Medulla oblongata (tissue), 1 donor: ENCODE measurements around the gene ALKBH7.
A peak's percentile ranks its signal among the peaks of the same experiment; 100 is the strongest.
"Not testable (repeated sequence)": the region's sequence is repeated elsewhere in the genome, so short reads cannot be mapped to it uniquely, and the experiment has no call there.

Experiments
- DNase-seq: peaks from one replicate; pipeline ENCODE4 v3.0.0-alpha.2; 2015; ENCODE audit errors: extremely low spot score

Gene ALKBH7

DNA sequence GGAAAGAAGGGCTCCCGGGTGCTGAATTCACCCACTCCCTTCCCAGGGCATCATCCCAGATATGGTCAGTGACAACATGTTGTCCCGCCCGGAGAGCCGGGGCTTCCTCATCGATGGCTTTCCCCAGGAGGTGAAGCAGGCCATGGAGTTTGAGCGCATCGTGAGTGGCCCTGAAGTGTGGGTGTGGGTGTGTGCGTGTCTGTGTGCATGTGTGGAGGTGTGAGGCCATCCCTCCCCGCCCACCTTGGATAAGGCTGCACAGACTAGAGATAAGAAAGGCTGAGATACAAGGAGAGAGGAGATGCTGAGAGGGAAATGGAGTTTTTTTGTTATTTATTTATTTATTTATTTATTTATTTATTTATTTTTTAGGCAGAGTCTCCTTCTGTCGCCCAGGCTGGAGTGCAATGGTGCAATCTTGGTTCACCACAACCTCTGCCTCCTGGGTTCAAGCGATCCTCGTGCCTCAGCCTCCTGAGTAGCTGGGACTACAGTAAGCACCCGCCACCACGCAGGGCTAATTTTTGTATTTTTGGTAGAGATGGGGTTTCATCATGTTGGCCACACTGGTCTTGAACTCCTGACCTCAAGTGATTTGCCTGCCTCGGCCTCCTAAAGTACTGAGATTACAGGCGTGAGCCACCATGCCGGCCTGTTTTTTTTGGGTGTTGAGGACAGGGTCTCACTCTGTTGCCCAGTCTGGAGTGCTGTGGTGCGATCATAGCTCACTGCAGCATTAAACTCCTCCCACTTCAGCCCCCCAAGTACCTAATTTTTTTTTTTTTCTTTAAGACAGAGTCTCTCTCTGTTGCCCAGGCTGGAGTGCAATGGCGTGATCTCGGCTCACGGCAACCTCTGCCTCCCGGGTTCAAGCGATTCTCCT lies 27.7 kb downstream of the ALKBH7 start:
- not testable (repeated sequence) for DNase-seq

DNA sequence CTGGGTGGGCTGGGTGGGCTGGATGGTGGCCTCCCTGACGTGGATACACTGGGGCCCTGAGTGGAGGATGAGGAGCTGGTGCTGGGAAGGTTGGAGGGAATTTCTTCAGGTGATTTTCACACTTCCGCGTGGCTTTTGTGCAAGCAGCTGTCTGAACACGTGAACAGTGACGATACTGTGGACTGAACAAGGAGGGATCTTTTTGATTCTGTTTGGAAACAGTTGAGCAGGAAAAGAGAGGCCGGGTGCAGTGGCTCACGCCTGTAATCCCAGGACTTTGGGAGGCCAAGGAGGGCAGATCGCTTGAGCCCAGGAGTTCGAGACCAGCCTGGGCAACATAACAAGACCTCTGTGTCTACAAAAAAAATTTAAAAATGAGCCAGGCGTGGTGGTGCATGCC lies 29.5 kb downstream of the ALKBH7 start:
- DNase-seq = no peak

DNA sequence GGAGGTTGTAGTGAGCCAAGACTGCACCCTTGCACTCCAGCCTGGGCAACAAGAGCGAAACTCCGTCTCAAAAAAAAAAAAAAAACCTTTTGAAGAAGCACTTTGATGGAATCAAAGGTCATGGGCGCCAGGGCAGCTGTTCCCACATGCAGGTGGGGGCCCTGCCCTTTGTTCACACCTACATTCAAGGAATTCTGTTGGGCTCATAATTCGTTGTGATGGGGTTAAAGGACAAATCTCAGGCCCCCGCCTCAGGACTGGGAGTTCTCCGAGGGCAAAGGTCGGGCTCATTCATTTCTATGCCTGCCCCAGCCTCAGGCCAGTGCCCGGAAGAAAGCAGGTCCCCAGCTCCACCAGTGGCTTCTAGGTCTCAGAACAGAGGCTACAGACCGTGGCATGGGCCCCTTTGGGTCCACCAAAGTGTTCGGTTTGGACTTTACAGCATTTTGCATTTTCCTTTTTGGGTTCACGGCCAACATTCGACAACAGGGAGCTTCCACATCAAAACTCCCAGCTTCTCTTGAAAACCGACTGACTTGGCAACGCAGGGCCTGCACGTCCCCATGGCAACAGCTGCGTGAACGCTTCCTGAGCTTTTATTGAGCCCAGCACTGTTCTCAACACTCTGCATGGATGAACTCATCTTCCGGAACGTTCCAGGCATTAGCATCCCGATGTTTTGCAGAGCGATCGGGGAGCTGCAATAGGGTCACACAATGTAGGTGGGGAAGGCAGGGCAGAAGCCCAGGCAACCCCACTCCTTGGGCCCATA lies 30.4 kb downstream of the ALKBH7 start:
- peak; percentile 83 for DNase-seq

DNA sequence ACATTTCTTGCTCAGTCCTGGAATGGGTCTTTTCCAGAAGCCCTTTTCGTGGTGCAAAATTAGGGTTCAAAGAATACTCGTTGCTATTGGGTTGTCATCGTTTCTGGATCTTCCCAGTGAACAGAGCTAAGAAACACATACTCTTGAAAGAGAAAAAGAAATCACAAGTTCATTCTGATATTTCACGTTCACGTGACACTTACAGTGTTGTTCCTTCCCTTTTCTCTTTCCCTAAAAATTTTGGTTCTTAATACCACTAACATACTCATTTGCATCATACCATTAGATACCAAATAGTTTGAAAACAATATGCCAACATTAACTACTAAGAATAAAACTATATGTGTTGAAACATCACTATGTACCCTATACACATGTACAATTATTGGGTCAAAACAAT lies 33.8 kb downstream of the ALKBH7 start:
- DNase-seq = no peak

DNA sequence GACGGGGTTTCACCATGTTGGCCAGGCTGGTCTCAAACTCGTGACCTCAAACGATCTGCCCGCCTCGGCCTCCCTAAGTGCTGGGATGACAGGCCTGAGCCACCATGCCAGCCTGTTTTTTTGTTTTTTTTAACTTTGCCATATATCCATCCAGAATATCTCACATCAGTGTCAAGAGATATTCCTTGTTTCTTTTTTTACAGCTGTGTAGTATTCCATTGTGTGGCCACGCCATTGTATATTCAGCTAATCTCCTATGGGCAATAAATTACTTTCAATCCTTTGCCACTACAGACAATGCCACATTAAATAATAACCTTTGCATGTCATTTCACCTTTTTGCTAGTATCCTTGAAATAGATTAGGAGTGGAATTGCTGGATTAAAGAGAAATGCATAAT lies 36.8 kb downstream of the ALKBH7 start:
- DNase-seq = no peak

DNA sequence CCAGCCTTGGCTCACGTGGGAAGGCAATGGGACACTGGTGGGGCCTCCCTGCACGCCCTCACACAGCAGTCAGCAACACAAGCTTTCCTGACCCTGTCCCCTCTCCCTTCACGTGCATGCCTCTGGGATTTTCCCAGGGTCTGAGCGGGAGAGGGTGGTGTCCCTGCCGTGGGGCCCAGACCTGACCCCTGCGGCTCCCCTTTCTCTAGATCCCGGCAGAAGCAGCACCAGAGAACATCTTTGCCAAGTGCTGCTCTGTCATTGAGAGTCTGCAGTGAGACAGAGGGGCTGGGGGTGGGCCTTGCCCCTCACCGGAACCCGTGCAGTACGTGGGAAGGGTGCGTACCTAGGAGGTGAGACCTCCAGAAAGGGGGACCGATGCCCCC lies 39.5 kb downstream of the ALKBH7 start:
- DNase-seq = no peak

DNA sequence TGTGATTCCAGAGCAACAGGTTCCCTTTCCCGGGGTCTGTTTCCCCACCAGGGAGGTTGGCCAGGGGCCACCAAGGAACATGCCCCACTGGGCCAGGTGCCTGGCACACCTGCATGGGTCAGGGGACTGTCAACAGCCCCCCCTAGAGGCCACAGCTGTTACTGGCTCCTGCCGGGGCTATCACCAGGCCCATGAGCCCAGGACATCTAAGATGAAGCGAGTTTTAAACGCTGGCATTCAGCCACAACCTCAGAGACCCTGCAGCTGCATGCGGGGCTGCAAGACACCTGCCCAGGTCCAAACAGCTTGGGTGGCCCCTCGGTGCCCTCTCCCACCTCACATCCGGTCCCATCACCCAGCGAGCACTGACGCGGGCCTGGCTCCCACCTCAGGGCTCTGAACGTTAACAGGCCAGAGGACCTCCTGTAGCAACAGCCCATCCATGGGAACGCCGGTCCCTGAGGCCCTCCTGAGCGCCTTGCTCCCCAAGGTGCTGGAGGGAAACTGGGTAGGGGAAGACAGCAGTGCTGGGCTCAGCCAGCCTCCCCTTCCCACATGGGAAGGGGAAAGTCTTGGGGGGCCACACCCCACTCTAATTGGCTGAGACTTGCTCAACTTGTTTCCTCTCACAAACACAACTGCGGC lies 40.0 kb downstream of the ALKBH7 start:
- no peak for DNase-seq

DNA sequence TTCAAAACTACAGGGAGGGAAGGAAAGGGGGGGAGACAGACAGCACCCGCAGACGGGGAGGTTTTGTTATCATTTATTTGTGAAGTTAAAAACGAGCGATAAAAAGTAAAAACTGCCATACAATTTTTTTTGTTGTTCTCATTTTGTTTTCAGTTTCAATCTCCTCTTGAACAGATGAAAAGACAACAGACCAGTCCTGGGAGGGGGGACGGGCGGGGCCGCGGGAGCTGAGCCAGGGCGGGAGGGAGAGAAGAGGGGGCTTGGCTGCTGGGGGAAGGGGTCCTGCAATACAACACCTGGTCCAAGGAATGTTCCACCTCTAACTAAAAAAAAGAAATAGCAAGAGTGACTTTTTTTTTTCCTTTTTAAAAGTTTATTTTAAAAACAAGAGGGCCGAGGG lies 40.7 kb downstream of the ALKBH7 start:
- no peak for DNase-seq

DNA sequence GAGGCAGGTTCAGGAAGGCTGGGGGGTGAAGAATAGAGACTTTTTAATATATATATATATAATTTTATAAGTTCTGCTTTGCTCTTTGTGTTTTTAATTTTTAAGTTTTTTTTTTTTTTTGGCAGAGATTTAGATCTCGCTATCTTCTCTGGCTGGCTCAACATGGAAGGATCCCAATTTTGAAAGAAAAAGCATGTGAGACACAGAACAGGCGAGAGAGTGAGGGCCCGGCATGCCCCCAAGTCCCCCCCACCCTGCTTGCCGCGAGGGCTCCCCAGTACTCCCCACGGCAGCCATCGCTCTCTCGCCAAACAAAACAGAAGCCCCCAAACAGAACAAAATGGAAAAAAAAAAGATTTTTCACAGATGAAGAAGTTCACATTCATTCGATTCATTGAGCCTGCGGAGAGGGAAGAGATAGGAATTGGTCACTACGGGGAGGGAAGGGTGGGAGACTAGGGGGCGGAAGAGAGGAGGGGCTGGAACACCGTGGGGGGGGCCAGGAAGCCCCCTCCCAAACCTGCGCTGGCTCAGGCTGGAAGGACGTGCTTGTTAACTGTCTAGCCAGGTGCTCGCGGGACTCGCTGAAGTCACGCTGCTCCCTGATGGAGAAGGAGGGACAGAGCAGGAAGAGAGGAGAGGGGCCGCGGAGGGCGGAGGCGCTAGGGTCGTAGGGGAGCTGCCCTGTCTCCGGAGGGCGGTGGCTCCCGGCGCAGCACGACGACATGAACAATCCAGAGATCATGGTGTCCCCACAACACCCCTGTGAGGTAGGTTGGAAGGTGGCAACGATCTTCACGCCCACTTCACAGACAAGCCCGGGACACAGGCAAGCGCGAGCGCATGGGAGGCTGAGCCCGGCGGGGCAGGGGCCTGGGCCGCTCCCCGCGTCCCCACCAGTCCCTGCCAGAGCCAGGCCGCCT lies 41.4 kb downstream of the ALKBH7 start:
- no peak for DNase-seq

DNA sequence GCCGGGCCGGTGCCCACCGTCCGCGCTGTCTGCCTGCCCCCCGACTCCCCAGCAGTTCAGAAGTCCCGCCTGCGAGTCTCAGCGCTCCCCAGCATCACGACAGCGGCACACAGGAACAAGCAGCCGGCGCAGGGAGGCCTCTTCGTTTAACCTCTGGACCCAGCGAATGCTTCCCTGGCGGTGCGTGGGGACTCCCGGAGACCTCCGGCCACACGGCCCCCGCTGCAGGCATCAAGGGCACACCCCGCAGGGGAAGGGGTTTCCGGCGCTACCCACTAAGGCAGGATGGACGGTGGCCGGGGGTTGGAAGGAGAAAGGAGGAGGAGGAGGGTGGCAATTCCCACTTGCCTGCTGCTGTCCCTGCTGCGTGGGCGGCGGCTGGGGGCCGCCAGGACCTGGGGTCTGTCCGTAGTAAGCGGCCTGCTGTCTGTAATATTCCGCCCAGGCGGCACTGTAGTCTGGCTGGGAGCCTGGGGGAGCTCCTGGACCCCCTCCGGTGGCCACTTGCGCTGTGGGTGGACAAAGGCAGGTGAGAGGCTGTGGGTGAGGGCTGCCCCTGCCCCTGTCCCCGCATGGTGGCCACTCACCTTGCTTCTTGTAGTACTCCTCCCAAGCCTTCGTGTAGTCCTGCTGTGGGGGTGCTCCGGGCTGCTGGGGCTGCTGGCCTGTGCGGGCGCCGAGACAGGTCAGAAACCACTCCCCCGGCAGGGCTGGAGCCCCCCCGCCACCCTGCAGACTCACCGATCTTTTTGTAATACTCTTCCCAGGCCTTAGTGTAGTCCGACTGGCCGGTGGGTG lies 42.4 kb downstream of the ALKBH7 start:
- no peak for DNase-seq

DNA sequence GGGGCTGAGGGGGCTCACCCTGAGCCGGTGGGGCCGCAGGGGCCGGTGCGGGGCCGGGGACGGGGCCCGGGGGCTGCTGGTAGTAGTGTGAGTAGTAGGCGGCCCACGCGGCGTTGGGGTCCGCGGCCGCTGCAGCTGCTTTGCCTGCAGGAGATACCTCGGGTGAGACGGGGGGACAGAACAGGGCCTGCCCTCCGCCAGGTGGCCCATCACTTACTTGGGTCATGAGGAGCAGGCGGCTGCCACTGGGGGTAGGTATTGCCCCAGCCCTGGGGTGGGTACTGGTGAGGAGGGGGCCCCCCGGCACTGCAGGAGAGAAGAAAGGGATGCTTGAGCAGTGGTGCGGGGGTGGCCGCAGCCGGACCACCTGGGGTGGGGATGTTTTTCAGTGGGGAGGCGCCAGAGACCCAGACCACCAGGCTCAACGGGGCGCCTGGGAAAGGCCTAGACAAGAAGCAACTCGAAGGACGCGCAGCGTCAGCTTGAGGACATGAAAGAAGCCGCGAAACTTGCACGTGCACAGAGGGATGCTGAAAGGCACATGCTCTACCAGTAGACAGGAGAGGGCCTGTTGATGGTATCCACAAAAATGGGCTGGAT lies 43.1 kb downstream of the ALKBH7 start:
- no peak for DNase-seq

DNA sequence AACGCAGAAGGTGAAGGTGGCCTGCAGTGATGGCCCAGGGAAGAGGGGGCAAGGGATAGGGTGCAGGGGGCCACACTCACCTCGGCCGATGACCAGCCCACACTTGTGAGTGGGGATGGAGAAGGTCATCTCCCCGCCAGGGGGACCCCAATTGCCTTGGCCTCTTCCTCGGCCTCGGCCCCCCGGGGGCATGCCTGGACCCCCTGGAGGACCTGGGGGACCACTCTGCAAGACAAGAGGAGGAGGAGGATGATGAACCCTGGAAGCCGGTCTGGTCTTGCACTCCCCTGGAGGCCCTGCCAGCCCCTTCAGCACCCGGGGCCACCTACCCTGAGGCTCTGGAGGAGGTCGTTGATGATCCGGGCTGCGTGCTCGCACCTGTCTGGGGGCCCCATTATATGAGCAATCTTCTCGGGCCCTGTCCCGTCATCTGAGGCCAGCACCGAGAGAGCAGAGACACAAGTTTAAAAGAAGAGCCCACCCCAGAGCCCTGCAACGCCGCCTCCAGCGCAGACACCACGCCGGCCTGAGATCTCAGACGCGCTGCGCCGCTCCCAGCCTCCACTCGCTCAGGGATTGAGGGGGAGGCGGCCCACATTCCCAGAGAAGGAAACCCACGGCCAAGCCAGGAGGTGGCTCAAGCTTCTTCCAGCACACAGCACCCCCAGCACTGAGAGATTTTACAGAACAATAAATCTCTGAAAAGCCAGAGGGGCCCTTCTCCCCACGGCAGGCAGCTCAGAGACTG lies 44.2 kb downstream of the ALKBH7 start:
- no peak for DNase-seq

DNA sequence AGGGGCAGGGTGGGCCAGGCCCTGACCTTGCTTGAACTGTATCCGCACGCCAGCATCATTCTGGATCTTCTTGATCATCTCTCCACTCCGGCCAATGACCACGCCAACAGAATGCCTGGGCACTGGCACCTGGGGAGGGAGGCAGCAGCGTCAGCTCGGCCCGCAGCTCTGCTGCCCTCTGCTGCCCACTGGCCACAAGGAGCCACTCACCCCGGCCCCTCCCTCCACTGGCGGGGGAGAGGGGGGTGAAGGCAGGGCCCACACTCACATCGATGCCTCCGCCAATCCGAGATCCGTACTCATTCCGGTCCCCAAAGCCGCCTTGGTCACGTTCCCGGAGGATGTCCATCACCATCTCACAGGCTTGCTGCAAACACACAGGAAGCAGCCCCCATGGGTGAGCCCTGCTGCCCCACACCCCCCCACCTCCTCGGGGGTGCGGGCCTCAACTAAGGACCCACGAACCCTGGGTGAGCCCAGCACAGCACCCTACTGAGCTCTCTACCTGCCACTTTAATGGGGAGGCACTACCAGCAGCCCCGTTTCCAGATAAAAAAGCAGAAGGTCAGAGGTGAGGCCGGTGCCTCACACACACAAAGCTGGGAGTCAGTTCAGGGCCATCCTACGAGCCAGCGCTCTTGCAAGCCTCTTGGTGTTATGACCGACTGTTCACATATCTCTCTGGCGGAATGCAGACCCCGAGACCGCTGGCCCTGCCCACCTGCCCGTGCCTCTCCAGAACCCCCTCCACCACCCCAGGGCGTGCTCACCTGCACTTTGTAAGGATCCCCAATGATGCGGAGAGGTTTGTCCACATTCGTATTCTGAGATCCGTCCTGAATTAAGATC lies 45.3 kb downstream of the ALKBH7 start:
- peak; percentile 54 for DNase-seq

DNA sequence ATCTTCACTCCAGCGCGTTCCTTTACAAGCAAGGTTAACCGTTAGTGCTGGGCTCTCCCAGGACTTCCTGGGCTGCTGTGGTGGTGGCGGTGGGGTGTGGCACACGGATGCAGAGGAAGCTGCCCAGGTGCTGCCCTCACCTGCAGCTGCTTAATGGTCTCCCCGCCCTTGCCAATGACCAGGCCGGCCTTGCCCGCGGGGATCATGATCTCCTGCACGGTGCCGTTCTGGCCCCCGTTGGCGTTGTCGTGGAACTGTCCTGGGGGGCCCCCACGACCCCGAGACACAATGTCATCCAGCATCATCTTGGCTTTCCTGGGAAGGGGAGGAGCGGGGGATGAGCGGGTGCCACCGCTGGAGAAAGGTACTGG lies 46.0 kb downstream of the ALKBH7 start:
- no peak for DNase-seq

DNA sequence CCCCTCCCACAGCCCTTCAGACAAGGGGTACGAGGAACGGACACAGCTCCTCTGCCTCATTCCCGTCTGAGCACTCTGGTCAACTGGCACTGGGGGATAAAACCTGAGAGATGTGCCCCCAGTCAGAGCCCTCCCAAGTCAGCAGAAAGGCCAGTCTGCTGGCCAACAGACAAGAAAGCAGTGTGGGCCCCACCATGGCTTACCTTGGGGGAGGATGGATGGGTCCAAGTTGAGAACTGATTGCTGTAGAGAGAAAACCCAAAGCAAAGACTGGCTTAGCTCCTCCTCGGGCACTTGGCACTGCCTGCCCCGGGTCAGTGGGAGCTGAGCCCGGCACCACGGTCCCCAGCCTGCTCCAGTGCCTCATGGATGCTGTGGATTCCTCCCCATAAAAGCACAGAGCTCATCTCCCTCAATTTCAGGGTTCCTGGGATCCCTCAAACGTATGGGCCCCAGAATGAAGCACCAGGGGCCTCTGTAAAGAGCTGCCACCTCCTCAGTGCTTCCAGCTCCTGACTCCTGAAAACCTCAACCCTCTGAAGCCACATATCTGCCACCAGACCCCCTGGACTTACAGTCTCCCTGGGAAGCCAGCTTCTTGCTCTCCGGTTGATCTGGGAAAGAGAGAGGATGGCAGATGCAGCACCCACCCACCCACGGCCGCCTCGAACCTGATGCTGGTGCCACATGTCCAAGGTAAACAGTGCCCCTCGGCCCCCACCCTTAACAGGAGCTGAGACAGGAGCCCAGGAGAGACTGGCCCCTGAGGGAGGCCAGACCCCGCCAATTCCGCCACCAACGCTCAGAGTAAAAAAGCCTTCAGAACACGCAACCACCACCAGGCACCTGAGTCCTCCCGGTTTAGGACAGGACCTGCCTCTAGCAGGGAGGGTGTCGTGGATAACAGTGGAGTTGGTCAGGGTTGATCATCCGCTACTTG lies 48.8 kb downstream of the ALKBH7 start:
- DNase-seq = no peak

DNA sequence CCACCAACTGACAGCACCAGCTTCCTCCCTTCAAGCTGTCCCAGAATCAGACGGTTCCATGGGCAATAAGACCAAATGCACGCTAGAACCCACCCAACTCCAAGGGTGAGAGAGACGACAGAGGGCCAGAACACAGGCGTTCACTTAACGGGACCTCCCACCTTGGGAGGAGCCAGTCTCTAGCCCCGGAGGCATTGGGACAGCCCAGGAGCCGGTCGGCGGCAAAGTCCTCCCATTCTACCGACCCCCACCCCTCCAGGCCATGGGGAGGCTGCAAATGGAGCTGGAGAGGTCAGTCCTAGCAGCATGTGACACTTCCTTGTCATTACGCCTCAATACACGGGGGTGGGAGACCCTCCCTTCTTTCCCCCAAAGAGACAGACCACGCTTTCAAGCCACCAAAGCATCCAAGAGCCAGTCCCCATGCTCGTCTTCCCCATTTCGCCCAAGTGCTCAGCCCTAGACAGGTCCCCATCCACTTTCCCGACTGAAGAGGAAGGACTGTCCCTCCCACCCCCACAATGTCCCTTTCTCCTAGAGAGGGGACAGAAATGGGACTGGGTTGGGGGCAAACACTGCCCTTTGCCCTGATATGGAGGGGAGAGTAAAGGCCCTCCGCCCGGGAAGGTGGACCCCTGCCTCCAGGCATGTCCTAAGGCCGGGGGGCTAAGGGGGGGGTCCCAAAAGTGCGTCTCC lies 51.1 kb downstream of the ALKBH7 start:
- DNase-seq = no peak
